ENCODE measurements around the gene CORO1C. TPM values are rescaled to one million over a fixed set of nuclear protein-coding genes. Genes with fewer than 3 reads are reported as not detected.

Gene CORO1C
- total and polyA plus RNA-seq, 9 of the 15 experiments (the other 6 are each of a cell fraction or from before 2014, with no cell fraction given) = 55.2 to 280 (median 150) TPM

GRCh38 chr12:108691175-108691997 is 39.9 kb downstream of the CORO1C start (continued):
- TF ChIP-seq, protein P1, sequence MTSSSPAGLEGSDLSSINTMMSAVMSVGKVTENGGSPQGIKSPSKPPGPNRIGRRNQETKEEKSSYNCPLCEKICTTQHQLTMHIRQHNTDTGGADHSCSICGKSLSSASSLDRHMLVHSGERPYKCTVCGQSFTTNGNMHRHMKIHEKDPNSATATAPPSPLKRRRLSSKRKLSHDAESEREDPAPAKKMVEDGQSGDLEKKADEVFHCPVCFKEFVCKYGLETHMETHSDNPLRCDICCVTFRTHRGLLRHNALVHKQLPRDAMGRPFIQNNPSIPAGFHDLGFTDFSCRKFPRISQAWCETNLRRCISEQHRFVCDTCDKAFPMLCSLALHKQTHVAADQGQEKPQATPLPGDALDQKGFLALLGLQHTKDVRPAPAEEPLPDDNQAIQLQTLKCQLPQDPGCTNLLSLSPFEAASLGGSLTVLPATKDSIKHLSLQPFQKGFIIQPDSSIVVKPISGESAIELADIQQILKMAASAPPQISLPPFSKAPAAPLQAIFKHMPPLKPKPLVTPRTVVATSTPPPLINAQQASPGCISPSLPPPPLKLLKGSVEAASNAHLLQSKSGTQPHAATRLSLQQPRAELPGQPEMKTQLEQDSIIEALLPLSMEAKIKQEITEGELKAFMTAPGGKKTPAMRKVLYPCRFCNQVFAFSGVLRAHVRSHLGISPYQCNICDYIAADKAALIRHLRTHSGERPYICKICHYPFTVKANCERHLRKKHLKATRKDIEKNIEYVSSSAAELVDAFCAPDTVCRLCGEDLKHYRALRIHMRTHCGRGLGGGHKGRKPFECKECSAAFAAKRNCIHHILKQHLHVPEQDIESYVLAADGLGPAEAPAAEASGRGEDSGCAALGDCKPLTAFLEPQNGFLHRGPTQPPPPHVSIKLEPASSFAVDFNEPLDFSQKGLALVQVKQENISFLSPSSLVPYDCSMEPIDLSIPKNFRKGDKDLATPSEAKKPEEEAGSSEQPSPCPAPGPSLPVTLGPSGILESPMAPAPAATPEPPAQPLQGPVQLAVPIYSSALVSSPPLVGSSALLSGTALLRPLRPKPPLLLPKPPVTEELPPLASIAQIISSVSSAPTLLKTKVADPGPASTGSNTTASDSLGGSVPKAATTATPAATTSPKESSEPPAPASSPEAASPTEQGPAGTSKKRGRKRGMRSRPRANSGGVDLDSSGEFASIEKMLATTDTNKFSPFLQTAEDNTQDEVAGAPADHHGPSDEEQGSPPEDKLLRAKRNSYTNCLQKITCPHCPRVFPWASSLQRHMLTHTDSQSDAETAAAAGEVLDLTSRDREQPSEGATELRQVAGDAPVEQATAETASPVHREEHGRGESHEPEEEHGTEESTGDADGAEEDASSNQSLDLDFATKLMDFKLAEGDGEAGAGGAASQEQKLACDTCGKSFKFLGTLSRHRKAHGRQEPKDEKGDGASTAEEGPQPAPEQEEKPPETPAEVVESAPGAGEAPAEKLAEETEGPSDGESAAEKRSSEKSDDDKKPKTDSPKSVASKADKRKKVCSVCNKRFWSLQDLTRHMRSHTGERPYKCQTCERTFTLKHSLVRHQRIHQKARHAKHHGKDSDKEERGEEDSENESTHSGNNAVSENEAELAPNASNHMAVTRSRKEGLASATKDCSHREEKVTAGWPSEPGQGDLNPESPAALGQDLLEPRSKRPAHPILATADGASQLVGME (CRISPR knock-in tag; IDR thresholded peaks at IDR 0.05) = peak; percentile 45; the same call in 1 of the 2 replicates
- TF ChIP-seq SAFB (IDR thresholded peaks at IDR 0.05; ENCODE audit: borderline replicate concordance, low read depth, low read length) = no peak
- no peak for TF ChIP-seq RERE (CRISPR knock-in tag; IDR thresholded peaks at IDR 0.05; ENCODE audit: borderline replicate concordance)
- TF ChIP-seq, protein P2, sequence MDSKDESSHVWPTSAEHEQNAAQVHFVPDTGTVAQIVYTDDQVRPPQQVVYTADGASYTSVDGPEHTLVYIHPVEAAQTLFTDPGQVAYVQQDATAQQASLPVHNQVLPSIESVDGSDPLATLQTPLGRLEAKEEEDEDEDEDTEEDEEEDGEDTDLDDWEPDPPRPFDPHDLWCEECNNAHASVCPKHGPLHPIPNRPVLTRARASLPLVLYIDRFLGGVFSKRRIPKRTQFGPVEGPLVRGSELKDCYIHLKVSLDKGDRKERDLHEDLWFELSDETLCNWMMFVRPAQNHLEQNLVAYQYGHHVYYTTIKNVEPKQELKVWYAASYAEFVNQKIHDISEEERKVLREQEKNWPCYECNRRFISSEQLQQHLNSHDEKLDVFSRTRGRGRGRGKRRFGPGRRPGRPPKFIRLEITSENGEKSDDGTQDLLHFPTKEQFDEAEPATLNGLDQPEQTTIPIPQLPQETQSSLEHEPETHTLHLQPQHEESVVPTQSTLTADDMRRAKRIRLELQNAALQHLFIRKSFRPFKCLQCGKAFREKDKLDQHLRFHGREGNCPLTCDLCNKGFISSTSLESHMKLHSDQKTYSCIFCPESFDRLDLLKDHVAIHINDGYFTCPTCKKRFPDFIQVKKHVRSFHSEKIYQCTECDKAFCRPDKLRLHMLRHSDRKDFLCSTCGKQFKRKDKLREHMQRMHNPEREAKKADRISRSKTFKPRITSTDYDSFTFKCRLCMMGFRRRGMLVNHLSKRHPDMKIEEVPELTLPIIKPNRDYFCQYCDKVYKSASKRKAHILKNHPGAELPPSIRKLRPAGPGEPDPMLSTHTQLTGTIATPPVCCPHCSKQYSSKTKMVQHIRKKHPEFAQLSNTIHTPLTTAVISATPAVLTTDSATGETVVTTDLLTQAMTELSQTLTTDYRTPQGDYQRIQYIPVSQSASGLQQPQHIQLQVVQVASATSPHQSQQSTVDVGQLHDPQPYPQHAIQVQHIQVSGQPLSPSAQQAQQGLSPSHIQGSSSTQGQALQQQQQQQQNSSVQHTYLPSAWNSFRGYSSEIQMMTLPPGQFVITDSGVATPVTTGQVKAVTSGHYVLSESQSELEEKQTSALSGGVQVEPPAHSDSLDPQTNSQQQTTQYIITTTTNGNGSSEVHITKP (IDR thresholded peaks at IDR 0.05; ENCODE audit: partially characterized antibody) = no peak
- TF ChIP-seq, protein P3, sequence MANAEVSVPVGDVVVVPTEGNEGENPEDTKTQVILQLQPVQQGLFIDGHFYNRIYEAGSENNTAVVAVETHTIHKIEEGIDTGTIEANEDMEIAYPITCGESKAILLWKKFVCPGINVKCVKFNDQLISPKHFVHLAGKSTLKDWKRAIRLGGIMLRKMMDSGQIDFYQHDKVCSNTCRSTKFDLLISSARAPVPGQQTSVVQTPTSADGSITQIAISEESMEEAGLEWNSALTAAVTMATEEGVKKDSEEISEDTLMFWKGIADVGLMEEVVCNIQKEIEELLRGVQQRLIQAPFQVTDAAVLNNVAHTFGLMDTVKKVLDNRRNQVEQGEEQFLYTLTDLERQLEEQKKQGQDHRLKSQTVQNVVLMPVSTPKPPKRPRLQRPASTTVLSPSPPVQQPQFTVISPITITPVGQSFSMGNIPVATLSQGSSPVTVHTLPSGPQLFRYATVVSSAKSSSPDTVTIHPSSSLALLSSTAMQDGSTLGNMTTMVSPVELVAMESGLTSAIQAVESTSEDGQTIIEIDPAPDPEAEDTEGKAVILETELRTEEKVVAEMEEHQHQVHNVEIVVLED (CRISPR knock-in tag; IDR thresholded peaks at IDR 0.05) = peak; percentile 12; the same call in 1 of the 2 replicates
- no peak for TF ChIP-seq PCBP1 (IDR thresholded peaks at IDR 0.05; ENCODE audit: low read depth, low read length, poor library complexity, severe bottlenecking)
- TF ChIP-seq STAG1 (CRISPR knock-in tag; IDR thresholded peaks at IDR 0.05; ENCODE audit: borderline replicate concordance) = no peak
- no peak for TF ChIP-seq NCOA4 (IDR thresholded peaks at IDR 0.05; ENCODE audit: partially characterized antibody)
